A549 treated with DMSO at 1 μM for 4 hours (cell line): ENCODE results near the gene OR13A1. TPM values are rescaled to one million over a fixed set of nuclear protein-coding genes. Genes with fewer than 3 reads are reported as not detected.

Source experiments
- total RNA-seq: library from RNA; stranded (reverse); fragments of 200-300 nt; extraction: Qiagen RNA extraction; gene quantifications from 5 replicates; pipeline ENCODE4 v1.2.3, GENCODE V29; 2022; ENCODE audit warnings: low read depth

OR13A1 gene
- not detected in 5 replicates for total RNA-seq

GRCh38 chr10:45315508-45315907, at the start of gene OR13A1:
TSS of gene OR13A1 (minus strand) at chr10:45315608. CDS start at chr10:45304422, 11,186 bp downstream.

Other genes starting within 250 kb of the OR13A1 start
- gene ALOX5, start 58.6 kb upstream of the OR13A1 start, total RNA-seq, result 0.13 to 0.66 TPM (median 0.28 TPM) in 5 replicates